Measurements from ENCODE around the gene TGFBI. TPM values are rescaled to one million over a fixed set of nuclear protein-coding genes. Genes with fewer than 3 reads are reported as not detected.

TGFBI gene
- total RNA-seq, 2 experiments from 2014 or later = 0.23 TPM; not detected in 1

DNA sequence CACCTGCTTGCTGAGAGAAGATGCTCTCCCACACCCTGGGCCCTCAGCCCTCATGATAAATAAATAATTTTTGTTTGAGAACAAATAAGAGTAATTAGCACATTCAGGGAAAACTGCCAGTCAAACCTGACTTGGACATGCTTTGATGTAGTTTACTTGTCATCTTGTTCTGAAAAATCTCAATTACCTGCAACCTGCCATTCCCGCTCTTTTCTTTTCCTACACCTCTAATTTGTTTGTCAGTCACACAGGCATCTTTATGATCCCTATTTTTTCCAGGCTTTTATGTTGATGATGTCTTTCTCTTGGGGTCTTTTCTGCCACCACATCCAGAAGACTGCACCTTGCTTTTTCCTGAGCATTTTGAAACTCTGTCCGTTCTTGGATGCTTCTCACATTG is 28.6 kb upstream of the TGFBI start:
- POLR2A ChIA-PET = no interaction called here
- CTCF ChIA-PET = no interaction called here

GRCh38 chr5:136000932-136001331 is 27.9 kb upstream of the TGFBI start:
- ChIA-PET POLR2A (no interaction called here), CTCF (interaction anchor here (1.0 kb wide), 1 partner anchor 81 kb away, joined by 3 read pairs; no protein-coding TSS in a partner anchor)

- POLR2A ChIA-PET = interaction anchor here (0.5 kb wide), 1 partner anchor 73 kb away, joined by 3 read pairs; no protein-coding TSS in a partner anchor
These were observed 27.3 kb upstream of the TGFBI start for GRCh38 chr5:136001466-136001981.

DNA sequence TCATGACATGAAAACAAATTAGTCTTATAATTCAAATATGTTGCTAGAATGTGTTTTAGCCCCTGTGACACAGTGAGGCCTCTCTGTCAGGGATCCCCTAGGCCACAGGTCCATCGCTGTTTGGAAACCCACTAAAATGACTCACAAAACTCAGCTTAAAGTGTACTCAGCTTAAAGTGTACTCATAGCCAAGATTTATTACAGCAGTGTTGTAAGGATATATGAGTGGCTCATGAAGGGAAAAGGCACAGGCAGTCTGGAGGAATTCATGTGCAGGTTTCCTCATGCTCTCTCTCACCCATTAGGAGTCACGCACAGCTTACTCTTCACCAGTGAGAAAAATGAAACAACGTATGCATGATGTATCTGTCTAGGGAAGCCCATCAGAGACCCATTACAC is 24.4 kb upstream of the TGFBI start:
- CTCF ChIA-PET = no interaction called here
- POLR2A ChIA-PET = no interaction called here

More at GRCh38 chr5:136001466-136001981, 27.3 kb upstream of the TGFBI start:
- CTCF ChIA-PET = interaction anchor here (1.0 kb wide), 1 partner anchor 81 kb away, joined by 3 read pairs; no protein-coding TSS in a partner anchor

- CTCF ChIA-PET = no interaction called here
- POLR2A ChIA-PET = no interaction called here
These were observed 23.3 kb upstream of the TGFBI start for GRCh38 chr5:136005476-136005875.

GRCh38 chr5:136006164-136006563 is 22.6 kb upstream of the TGFBI start:
- CTCF ChIA-PET = no interaction called here
- POLR2A ChIA-PET = no interaction called here

- CTCF ChIA-PET = interaction anchor here (0.6 kb wide), 1 partner anchor 234 kb away, joined by 3 read pairs; no protein-coding TSS in a partner anchor
- POLR2A ChIA-PET = no interaction called here
These were observed 22.0 kb upstream of the TGFBI start for GRCh38 chr5:136006761-136007251.

- POLR2A ChIA-PET = no interaction called here
- CTCF ChIA-PET = interaction anchor here (0.6 kb wide), 1 partner anchor 234 kb away, joined by 3 read pairs; no protein-coding TSS in a partner anchor
These were observed 21.5 kb upstream of the TGFBI start for GRCh38 chr5:136007271-136007670.

DNA sequence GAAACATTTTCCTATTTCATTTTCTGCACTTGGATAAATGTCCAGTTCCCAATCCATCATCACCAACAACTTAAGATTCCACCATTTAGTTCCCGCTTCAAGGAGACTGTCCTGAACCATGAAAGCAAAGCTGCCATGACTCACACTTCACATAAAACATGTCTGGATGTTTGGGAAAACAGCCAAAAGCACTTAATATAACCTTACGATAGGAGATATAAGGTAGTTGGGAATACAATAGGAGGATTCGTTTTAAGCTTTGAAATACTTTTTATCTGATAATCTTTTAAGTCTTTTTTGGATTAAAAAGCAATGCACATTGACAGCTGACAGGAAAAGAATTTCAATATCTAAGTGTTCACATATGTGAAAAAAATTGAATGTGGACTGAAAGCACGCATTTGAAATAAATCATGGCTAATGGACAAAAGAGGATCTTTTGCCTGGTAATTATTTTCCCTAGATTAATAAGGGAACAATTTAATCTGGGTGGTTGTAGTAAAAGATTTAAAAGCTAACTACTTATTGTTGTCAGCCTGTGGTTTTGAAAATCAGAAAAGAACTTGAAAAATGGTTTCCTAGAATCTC is 17.3 kb upstream of the TGFBI start:
- POLR2A ChIA-PET = no interaction called here
- CTCF ChIA-PET = no interaction called here

GRCh38 chr5:136012041-136012804 is 16.6 kb upstream of the TGFBI start:
- POLR2A ChIA-PET = no interaction called here
- CTCF ChIA-PET = no interaction called here

GRCh38 chr5:136013559-136013958 is 15.2 kb upstream of the TGFBI start:
- ChIA-PET CTCF (no interaction called here), POLR2A (no interaction called here)

DNA sequence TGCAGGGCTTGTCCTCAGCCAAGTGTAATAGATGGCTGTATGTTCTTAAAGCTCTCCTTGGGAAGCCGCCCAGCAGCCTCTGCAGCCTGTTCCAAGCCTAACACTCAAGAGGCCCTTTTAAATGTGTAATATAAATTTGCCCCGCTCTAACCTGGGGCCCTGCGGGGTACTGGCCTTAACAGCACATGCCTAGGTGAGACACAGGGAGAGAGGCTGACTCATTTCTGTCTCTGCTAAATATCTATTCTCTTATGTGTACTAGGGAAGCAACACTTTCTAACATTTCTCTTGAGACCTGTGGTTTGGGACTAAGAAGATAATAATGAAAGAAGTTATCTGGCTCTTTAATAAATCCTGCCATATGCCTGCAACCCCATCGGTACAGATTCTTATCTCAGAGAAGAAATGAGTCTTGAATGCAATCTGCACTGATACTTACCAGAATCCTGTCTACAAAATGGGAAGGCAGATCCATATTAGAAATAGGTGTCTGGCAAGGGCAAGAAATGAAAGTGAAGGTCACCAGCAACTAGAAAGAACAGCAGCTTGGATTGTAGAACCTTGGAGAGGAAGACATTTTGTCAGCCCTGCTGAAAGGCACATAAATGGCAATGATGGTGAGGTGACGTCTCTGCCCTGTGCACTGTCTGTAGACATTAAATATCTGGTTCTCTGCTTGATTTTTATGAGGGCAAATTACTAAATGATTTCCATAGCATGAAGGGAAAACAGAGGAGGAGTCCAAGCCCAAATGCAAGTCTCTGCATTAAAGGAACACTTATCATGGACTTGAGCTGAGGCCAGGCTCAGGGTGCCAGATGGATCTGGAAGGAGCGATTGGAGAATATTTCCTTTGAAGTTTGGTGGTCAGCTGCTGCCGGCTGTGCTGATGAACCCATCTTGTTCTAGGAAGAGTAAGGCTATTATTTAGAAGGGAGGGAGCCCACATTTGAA is 14.5 kb upstream of the TGFBI start:
- CTCF ChIA-PET = no interaction called here
- POLR2A ChIA-PET = no interaction called here

DNA sequence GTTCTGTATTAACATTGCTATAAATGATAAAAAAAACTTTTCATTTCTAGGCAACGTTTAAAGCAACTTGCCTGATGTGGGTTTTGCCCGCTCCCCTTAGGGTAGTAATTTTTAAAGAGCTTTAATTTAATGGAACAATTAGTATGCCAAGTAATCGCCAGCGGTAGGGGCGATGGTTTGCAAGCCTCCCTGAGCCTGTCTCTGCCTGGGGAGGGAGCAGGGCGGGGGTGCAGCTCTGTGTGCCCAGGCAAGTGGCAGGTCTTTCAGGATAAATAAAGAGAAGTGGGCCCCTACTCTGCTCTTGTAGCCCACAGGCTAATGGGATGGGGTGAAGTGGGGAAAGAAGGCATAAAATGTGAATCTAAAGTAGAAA is 13.8 kb upstream of the TGFBI start:
- POLR2A ChIA-PET = no interaction called here

GRCh38 chr5:136015966-136016650 is 12.7 kb upstream of the TGFBI start:
- ChIA-PET CTCF (no interaction called here), POLR2A (no interaction called here)

More for the DNA sequence above, 13.8 kb upstream of the TGFBI start:
- CTCF ChIA-PET = no interaction called here

GRCh38 chr5:136016945-136017530 is 11.8 kb upstream of the TGFBI start:
- CTCF ChIA-PET = no interaction called here
- POLR2A ChIA-PET = interaction anchor here (0.6 kb wide), 1 partner anchor 1412 kb away, joined by 11 read pairs; no protein-coding TSS in a partner anchor

DNA sequence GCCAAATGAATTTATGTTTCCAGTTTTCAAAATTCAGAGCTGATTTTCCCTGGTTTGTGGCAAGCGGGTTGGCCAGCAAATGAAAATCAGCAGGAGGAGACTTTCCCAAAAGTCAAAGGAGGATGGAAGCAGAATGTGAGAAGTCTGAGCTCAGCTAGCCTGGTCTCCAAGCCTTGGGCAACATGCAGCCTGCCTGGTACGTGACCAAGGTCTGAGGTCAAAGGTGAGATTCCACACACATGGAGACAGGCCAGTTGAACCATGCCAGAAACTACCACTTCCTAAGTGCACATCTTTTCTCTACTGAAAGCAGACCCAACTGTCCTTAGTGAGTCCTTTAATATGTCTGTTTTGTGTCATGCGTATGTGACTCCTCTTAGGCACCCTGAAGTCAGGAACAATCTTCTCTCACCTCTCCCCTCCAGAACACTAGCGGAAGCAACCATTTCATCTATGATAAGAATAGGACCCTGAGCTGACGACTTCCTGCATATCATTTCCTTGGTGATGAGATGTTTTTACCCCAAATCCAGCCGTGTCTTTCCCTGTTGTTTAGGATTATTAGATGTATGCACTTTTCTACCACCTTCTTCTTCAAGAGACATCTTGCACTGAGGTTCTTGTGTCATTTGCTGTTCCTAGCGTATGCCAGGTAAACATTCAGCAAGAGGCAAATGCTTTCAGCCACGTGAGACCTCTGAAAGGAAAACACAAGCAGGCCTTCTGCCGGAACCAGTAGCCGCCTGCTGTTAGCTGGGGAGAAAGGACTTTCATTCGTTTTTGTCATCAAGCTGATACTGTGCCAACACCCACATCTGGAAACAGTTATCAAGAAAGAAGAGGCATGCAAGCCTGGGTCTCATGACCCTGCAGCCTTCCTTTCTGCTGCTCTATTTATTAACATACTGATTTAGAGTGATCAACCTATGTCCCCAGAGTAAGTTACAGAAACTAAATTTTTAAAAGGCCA is 9.7 kb upstream of the TGFBI start:
- CTCF ChIA-PET = no interaction called here
- POLR2A ChIA-PET = no interaction called here

- POLR2A ChIA-PET = no interaction called here
- CTCF ChIA-PET = interaction anchor here (1.4 kb wide), 1 partner anchor 12 kb away, joined by 3 read pairs; no protein-coding TSS in a partner anchor
These were observed 8.8 kb upstream of the TGFBI start for GRCh38 chr5:136020001-136020382.

Data from activated CD8-positive, alpha-beta memory T cell treated with anti-CD3 and anti-CD28 coated beads for 36 hours (primary cell).